Measurements from ENCODE around the gene RAB11FIP3. TPM values are rescaled to one million over a fixed set of nuclear protein-coding genes. Genes with fewer than 3 reads are reported as not detected.
A peak's percentile ranks its signal among the peaks of the same experiment; 100 is the strongest.

Gene RAB11FIP3
- total RNA-seq, 1 donor from 2014 or later, result 10.5 TPM

GRCh38 chr16:512802-513201 lies 87.4 kb downstream of the RAB11FIP3 start:
- TF ChIP-seq CTCF (IDR thresholded peaks at IDR 0.05; ENCODE audit: insufficient read depth, low read length, severe bottlenecking), result no peak
- Histone ChIP-seq H3K27me3 (ENCODE audit: control insufficient read depth, insufficient read depth, low read length) (no peaks in the 10 kb centered on the region), H3K36me3 (ENCODE audit: control insufficient read depth, insufficient read depth, low read length) (peaks cover 8% of the 10 kb centered on the region), H3K4me3 (ENCODE audit: low read depth, low read length) (no peak overlapping the region)
- DNase-seq (ENCODE audit: low read depth) (no peak), FAIRE-seq (no peak)

DNA sequence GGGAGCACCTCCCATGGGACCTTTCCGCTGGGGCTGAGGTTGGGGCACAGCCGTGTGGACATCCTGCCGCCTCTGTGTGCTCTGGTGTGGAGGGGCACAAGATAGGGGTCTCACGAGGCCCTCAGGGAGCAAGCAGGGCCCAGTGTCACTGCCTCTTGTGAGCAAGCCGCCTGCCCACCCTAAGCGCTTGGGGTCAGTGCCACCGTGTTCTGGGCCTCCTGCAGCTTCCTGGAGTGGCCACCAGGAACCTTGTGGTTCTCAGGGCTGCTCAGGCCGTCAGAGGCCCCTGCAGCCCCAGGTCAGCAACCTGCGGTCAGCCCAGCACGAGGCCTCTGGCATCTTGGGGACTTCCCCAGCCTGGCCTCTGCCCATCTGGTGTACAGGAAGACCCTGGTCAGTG lies 88.5 kb downstream of the RAB11FIP3 start:
- Histone ChIP-seq H3K4me3 (ENCODE audit: low read depth, low read length) (no peak overlapping the region), H3K27me3 (ENCODE audit: control insufficient read depth, insufficient read depth, low read length) (no peaks in the 10 kb centered on the region), H3K36me3 (ENCODE audit: control insufficient read depth, insufficient read depth, low read length) (peaks cover 9% of the 10 kb centered on the region)
- no peak for TF ChIP-seq CTCF (IDR thresholded peaks at IDR 0.05; ENCODE audit: insufficient read depth, low read length, severe bottlenecking)
- no peak for FAIRE-seq
- no peak for DNase-seq (ENCODE audit: low read depth)

- DNase-seq (ENCODE audit: low read depth), result no peak
- TF ChIP-seq CTCF (IDR thresholded peaks at IDR 0.05; ENCODE audit: insufficient read depth, low read length, severe bottlenecking), result no peak
- Histone ChIP-seq H3K36me3 (ENCODE audit: control insufficient read depth, insufficient read depth, low read length) (peaks cover 11% of the 10 kb centered on the region), H3K27me3 (ENCODE audit: control insufficient read depth, insufficient read depth, low read length) (no peaks in the 10 kb centered on the region), H3K4me3 (ENCODE audit: low read depth, low read length) (no peak overlapping the region)
- FAIRE-seq, result peak; percentile 83
Measured at GRCh38 chr16:515175-515938, 89.9 kb downstream of the RAB11FIP3 start.

DNA sequence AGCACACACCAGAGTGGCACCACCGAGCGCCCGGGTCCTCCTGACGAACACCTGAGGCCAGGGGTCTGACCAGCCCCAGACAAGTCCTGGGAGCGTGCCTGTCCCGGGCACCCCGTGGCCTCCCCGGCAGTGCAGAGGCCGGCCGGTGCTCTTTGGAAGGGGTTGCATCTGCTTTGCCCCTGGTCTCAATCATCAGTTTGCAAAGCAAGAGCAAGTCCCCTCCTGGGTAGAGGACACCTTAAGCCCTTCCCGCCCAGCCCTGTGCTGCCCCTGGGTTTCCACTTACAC lies 90.4 kb downstream of the RAB11FIP3 start:
- no peak for FAIRE-seq

DNA sequence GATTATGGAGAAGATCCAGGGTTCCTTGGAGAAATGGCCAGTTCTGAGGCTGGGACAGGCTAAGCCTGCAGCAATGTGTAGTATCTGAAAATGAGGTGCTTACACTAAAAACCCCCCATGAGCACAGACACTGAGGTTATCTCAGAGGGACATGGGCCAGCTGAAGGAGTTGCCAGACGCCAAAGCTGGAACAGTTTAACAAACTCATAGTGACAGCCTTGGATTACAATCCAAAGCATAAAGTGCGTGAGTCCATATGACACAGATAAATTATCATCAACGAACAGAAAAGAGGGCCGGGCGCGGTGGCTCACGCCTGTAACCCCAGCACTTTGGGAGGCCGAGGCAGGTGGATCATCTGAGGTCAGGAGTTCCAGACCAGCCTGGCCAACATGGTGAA lies 90.9 kb downstream of the RAB11FIP3 start:
- TF ChIP-seq CTCF (IDR thresholded peaks at IDR 0.05; ENCODE audit: insufficient read depth, low read length, severe bottlenecking), result no peak
- DNase-seq (ENCODE audit: low read depth) (no peak), FAIRE-seq (no peak)
- Histone ChIP-seq H3K27me3 (ENCODE audit: control insufficient read depth, insufficient read depth, low read length) (no peaks in the 10 kb centered on the region), H3K36me3 (ENCODE audit: control insufficient read depth, insufficient read depth, low read length) (peaks cover 14% of the 10 kb centered on the region), H3K4me3 (ENCODE audit: low read depth, low read length) (no peak overlapping the region)

More for the DNA sequence above, 90.4 kb downstream of the RAB11FIP3 start:
- peaks cover 14% of the 10 kb centered on the region for H3K36me3 ChIP-seq (ENCODE audit: control insufficient read depth, insufficient read depth, low read length)
- no peak for TF ChIP-seq CTCF (IDR thresholded peaks at IDR 0.05; ENCODE audit: insufficient read depth, low read length, severe bottlenecking)
- no peaks in the 10 kb centered on the region for H3K27me3 ChIP-seq (ENCODE audit: control insufficient read depth, insufficient read depth, low read length)
- H3K4me3 ChIP-seq (ENCODE audit: low read depth, low read length), result no peak overlapping the region
- no peak for DNase-seq (ENCODE audit: low read depth)

DNA sequence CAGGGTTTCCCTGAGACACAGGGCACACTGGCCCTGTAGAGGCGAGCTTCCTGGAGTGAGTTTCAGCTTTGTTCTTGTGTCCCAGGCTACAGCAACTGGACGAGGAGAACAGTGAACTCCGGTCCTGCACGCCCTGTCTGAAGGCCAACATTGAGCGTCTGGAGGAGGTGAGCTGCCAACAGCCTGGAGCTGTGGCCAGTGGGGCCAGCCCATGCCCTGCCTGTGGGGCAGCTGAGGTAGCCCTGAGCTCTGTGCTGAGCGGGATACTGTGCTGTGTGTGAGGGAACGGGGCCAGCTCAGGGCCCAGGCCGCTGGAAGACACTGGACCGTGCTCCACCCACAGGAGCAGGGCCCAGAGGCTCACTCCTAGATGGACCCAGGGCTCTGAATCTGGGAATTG lies 93.4 kb downstream of the RAB11FIP3 start:
- Histone ChIP-seq H3K36me3 (ENCODE audit: control insufficient read depth, insufficient read depth, low read length) (peaks cover 14% of the 10 kb centered on the region), H3K4me3 (ENCODE audit: low read depth, low read length) (no peak overlapping the region), H3K27me3 (ENCODE audit: control insufficient read depth, insufficient read depth, low read length) (no peaks in the 10 kb centered on the region)
- no peak for TF ChIP-seq CTCF (IDR thresholded peaks at IDR 0.05; ENCODE audit: insufficient read depth, low read length, severe bottlenecking)
- no peak for FAIRE-seq
- DNase-seq (ENCODE audit: low read depth), result no peak
